Adrenal gland (tissue), 5 donors: ENCODE measurements around the gene CGN.

ENCODE experiments used
- POLR2A ChIP-seq, 2 donors: fragments of 450-650 bp; IDR thresholded peaks; one replicate each; pipeline ENCODE4 v1.6.1; 2017; ENCODE audit warnings: antibody characterized with exemption in 2 of 2, mild to moderate bottlenecking in 2 of 2, moderate library complexity in 1 of 2
- TF ChIP-seq, protein P1 (sequence below), 6 experiments: fragments of 450-650 bp in 4 of 6; fragments of 200-600 bp in 2 of 6; sonication (generic) in 1 of 6; IDR thresholded peaks; 1 replicate in 5 of 6; 2 replicates in 1 of 6; pipeline versions ENCODE4 v1.5.1 to v1.8.0; 2016 to 2021; ENCODE audit warnings: antibody characterized with exemption in 6 of 6, mild to moderate bottlenecking in 2 of 6, moderate library complexity in 1 of 6
- donor health status: DM: no; HTN: no; CAD: no.

DNA sequence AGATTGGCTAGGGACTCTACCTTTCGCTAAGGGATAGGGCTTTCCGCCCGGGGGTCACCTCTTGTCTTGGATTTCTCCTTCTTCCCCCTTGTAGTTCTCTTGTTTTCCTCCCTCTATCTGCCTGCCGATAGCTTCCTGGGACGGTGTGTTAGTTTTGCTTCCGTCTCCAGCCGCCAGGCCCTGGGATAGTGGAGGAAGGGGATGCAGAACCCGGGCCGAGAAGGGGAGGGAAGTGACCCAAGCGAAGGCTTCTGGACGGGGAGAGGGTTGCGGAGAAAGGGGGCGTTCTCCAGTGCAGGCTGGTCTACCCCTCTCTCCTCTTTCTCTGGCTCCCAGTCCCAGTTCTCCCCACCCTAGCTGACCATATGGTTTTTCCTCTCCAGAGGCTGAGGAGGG, 29.8 kb downstream of the CGN start:
- TF ChIP-seq, protein P1, sequence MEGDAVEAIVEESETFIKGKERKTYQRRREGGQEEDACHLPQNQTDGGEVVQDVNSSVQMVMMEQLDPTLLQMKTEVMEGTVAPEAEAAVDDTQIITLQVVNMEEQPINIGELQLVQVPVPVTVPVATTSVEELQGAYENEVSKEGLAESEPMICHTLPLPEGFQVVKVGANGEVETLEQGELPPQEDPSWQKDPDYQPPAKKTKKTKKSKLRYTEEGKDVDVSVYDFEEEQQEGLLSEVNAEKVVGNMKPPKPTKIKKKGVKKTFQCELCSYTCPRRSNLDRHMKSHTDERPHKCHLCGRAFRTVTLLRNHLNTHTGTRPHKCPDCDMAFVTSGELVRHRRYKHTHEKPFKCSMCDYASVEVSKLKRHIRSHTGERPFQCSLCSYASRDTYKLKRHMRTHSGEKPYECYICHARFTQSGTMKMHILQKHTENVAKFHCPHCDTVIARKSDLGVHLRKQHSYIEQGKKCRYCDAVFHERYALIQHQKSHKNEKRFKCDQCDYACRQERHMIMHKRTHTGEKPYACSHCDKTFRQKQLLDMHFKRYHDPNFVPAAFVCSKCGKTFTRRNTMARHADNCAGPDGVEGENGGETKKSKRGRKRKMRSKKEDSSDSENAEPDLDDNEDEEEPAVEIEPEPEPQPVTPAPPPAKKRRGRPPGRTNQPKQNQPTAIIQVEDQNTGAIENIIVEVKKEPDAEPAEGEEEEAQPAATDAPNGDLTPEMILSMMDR (IDR thresholded peaks at IDR 0.05), result no peak
- no peak for TF ChIP-seq POLR2A (IDR thresholded peaks at IDR 0.05)
